Left lung (tissue), 10 donors: Measurements from ENCODE around the gene PTPRN2. TPM values are rescaled to one million over a fixed set of nuclear protein-coding genes. Genes with fewer than 3 reads are reported as not detected.

Experiments
- ATAC-seq: fragments of 200-7000 bp; cut with Tn5 transposase; one replicate; pipeline ENCODE4 v1.9.1; 2020; ENCODE audit warnings: moderate library complexity
- DNase-seq, 4 donors: peaks; one replicate each; pipeline ENCODE4 v3.0.0-alpha.2; 2013 to 2020
- H3K27ac ChIP-seq, 2 donors: fragments of 200-600 bp; sonication (generic) in 1 of 2; one replicate each; pipeline versions ENCODE4 v1.5.0 to v1.8.0; 2020 to 2021
- H3K27me3 ChIP-seq, 2 donors: fragments of 200-600 bp; sonication (generic) in 1 of 2; one replicate each; pipeline versions ENCODE4 v1.5.0 to v1.8.0; 2020 to 2021
- H3K36me3 ChIP-seq, 2 donors: fragments of 200-600 bp; sonication (generic) in 1 of 2; one replicate each; pipeline versions ENCODE4 v1.5.0 to v1.8.0; 2020 to 2021
- H3K4me1 ChIP-seq, 2 donors: fragments of 200-600 bp; one replicate each; pipeline ENCODE4 v1.8.0; 2021
- H3K4me3 ChIP-seq, 2 donors: fragments of 200-600 bp; sonication (generic) in 1 of 2; one replicate each; pipeline versions ENCODE4 v1.5.0 to v1.8.0; 2020 to 2021; ENCODE audit warnings: mild to moderate bottlenecking in 1 of 2
- H3K9me3 ChIP-seq, 2 donors: fragments of 200-600 bp; sonication (generic) in 1 of 2; one replicate each; pipeline versions ENCODE4 v1.5.0 to v1.8.0; 2020 to 2021
- CTCF ChIP-seq, 2 donors: fragments of 200-600 bp; sonication (generic) in 1 of 2; IDR thresholded peaks; one replicate each; pipeline versions ENCODE4 v1.5.0 to v1.8.0; 2021; ENCODE audit warnings: antibody characterized with exemption in 2 of 2
- intact Hi-C, 2 donors: fragments of 100-400 bp; cut with DNase I; formaldehyde crosslinking; loops; one replicate each; pipeline versions ENCODE4 v1.11.2 to v1.14.2; 2022
- polyA plus RNA-seq, 6 donors: library from polyadenylated mRNA; unstranded; fragments of 120-200 nt; gene quantifications; one replicate each; pipeline ENCODE4 v1.2.1, GENCODE V29; 2013; ENCODE audit not compliant: insufficient read length in 6 of 6
- total RNA-seq, 2 donors: library from RNA; stranded (reverse); fragmentation: NEBNext Ultra II Directional; extraction: Animal tissue kit (Norgen Biotek cat#: 25700); gene quantifications; one replicate each; pipeline ENCODE4 v1.2.1, GENCODE V29; 2021
- donor health status: DM: no; HTN: yes; CAD: no.
- donor health status: DM: no; HTN: no; CAD: no.

PTPRN2 gene
- total and polyA plus RNA-seq, 8 donors: 4.0 to 7.8 (median 6.8) TPM

GRCh38 chr7:157555944-157556641 is 1031.5 kb downstream of the PTPRN2 start:
- H3K4me1 ChIP-seq: no peaks in the 10 kb centered on the region
- H3K4me3 ChIP-seq: no peak overlapping the region
- H3K36me3 ChIP-seq: no peaks in the 10 kb centered on the region
- no peak overlapping the region for H3K27ac ChIP-seq
- ATAC-seq (no peak), DNase-seq (peak in 2 of 4 donors; percentile 9 to 11)
- intact Hi-C loops: no loop called here
- no peaks in the 10 kb centered on the region for H3K27me3 ChIP-seq
- TF ChIP-seq CTCF (IDR thresholded peaks at IDR 0.05): no peak
- H3K9me3 ChIP-seq: no peaks in the 10 kb centered on the region

GRCh38 chr7:157555313-157555712 is 1032.3 kb downstream of the PTPRN2 start:
- Histone ChIP-seq H3K27ac (peak overlapping the region in 1 of 2 donors; percentile 37), H3K4me1 (no peaks in the 10 kb centered on the region), H3K36me3 (no peaks in the 10 kb centered on the region), H3K9me3 (no peaks in the 10 kb centered on the region), H3K27me3 (no peaks in the 10 kb centered on the region), H3K4me3 (no peak overlapping the region)
- intact Hi-C loops: no loop called here
- no peak for TF ChIP-seq CTCF (IDR thresholded peaks at IDR 0.05)
- peak in 3 of 4 donors; percentile 18 to 52 (median 32) for DNase-seq
- peak; percentile 38 for ATAC-seq

GRCh38 chr7:157554393-157555238 is 1033.0 kb downstream of the PTPRN2 start:
- H3K4me3 ChIP-seq: no peak overlapping the region
- peak in 1 of 4 donors; percentile 27 for DNase-seq
- intact Hi-C loops: no loop called here
- peak overlapping the region in 1 of 2 donors; percentile 37 for H3K27ac ChIP-seq
- ATAC-seq: no peak
- no peaks in the 10 kb centered on the region for H3K9me3 ChIP-seq
- H3K36me3 ChIP-seq: no peaks in the 10 kb centered on the region
- no peak for TF ChIP-seq CTCF (IDR thresholded peaks at IDR 0.05)
- no peaks in the 10 kb centered on the region for H3K4me1 ChIP-seq
- no peaks in the 10 kb centered on the region for H3K27me3 ChIP-seq

- no peaks in the 10 kb centered on the region for H3K9me3 ChIP-seq
- no peaks in the 10 kb centered on the region for H3K27me3 ChIP-seq
- no peak for TF ChIP-seq CTCF (IDR thresholded peaks at IDR 0.05)
- H3K4me3 ChIP-seq: no peak overlapping the region
- H3K36me3 ChIP-seq: peaks cover 0 to 4% of the 10 kb centered on the region in 2 donors
- no peak overlapping the region for H3K27ac ChIP-seq
- no peaks in the 10 kb centered on the region for H3K4me1 ChIP-seq
- ATAC-seq (no peak), DNase-seq (peak in 1 of 4 donors; percentile 47)
- intact Hi-C loops: no loop called here
Observed at GRCh38 chr7:157553256-157553655, 1034.4 kb downstream of the PTPRN2 start.
